Sigmoid colon (tissue), 7 donors: ENCODE measurements around the gene TAS2R60. TPM values are rescaled to one million over a fixed set of nuclear protein-coding genes. Genes with fewer than 3 reads are reported as not detected.
"Not testable (repeated sequence)": the region's sequence is repeated elsewhere in the genome, so short reads cannot be mapped to it uniquely, and the experiment has no call there.

Experiments
- DNase-seq: peaks from one replicate; pipeline ENCODE4 v3.0.0-alpha.2; 2019
- H3K27ac ChIP-seq, 4 donors: fragments of 200-600 bp; sonication (generic); one replicate each; pipeline ENCODE4 v1.5.1; 2016 to 2019; ENCODE audit warnings: mild to moderate bottlenecking in 1 of 4
- H3K27me3 ChIP-seq, 3 donors: fragments of 200-600 bp; sonication (generic); one replicate each; pipeline ENCODE4 v1.5.1; 2019; ENCODE audit warnings: mild to moderate bottlenecking in 1 of 3
- H3K36me3 ChIP-seq, 4 donors: fragments of 200-600 bp; sonication (generic); one replicate each; pipeline ENCODE4 v1.5.1; 2016 to 2019
- H3K4me1 ChIP-seq, 4 donors: fragments of 200-600 bp; sonication (generic); one replicate each; pipeline ENCODE4 v1.5.1; 2017 to 2019
- H3K4me3 ChIP-seq, 4 donors: fragments of 200-600 bp; sonication (generic); one replicate each; pipeline ENCODE4 v1.5.1; 2017 to 2019; ENCODE audit warnings: mild to moderate bottlenecking in 2 of 4, moderate library complexity in 1 of 4
- H3K9me3 ChIP-seq, 4 donors: fragments of 200-600 bp in 3 of 4; sonication (generic) in 3 of 4; one replicate each; pipeline versions ENCODE4 v1.5.1 to v1.6.1; 2013 to 2019
- CTCF ChIP-seq, 4 experiments: fragments of 450-650 bp in 3 of 4; fragments of 200-600 bp in 1 of 4; IDR thresholded peaks; one replicate each; pipeline ENCODE4 v1.5.1; 2016 to 2019; ENCODE audit warnings: antibody characterized with exemption in 4 of 4, mild to moderate bottlenecking in 3 of 4, moderate library complexity in 2 of 4
- EP300 ChIP-seq, 4 donors: sonication (generic); formaldehyde crosslinking; IDR thresholded peaks; one replicate each; pipeline ENCODE4 v1.6.1; 2017; ENCODE audit warnings: antibody characterized with exemption in 4 of 4
- POLR2A ChIP-seq, 2 donors: fragments of 450-650 bp; IDR thresholded peaks; one replicate each; pipeline ENCODE4 v1.6.1; 2016; ENCODE audit warnings: antibody characterized with exemption in 2 of 2, mild to moderate bottlenecking in 2 of 2, moderate library complexity in 2 of 2
- POLR2AphosphoS5 ChIP-seq, 4 donors: sonication (generic); formaldehyde crosslinking; IDR thresholded peaks; one replicate each; pipeline ENCODE4 v1.6.1; 2017; ENCODE audit warnings: antibody characterized with exemption in 4 of 4
- WGBS, 2 donors: extraction: QIAGEN DNeasy Blood & Tissue Kit; methylation state at CpG; one replicate each; pipeline ENCODE4 v1.1.7; 2013; 5-methylcytosine and 5-hydroxymethylcytosine counted together
- intact Hi-C: fragments of 100-400 bp; cut with DNase I; formaldehyde crosslinking; loops from one replicate; pipeline ENCODE4 v1.15.1; 2023
- polyA plus RNA-seq, 3 donors: library from polyadenylated mRNA; stranded (reverse); fragments of 200-250 nt; gene quantifications; one replicate each; pipeline ENCODE4 v1.2.3, GENCODE V29; 2013
- total RNA-seq, 4 donors: library from RNA; depleted of rRNA; stranded (reverse); fragments of >200 nt; gene quantifications; one replicate each; pipeline ENCODE4 v1.1.0, GENCODE V29; 2016
- donor health status: healthy with polysubstance abuse.
- donor health status: Bipolar disorder and iron deficiency.
- donor health status: healthy.

The TAS2R60 gene
- total and polyA plus RNA-seq, 7 donors = not detected

DNA sequence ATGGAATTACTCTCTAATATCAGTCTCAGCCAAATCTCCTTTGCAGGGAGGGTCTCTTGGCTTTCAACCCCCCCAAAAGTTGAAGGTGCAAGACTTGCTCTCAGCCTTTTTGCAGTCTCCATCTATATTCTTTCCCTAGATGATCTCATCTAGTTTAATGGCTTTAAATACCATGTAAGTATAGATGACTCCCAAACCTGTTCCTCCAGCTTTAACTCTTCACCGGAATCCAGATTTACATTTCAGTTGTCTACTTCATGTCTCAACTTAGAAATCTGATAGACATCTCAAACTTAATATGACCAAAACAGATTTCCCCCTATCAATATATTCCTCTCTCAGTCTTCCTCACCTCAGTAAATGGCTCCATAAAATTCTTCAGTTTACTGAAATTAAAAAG lies 24.5 kb downstream of the TAS2R60 start:
- no peaks in the 10 kb centered on the region for H3K36me3 ChIP-seq
- no peaks in the 10 kb centered on the region for H3K27me3 ChIP-seq
- TF ChIP-seq CTCF (IDR thresholded peaks at IDR 0.05) = no peak
- TF ChIP-seq POLR2AphosphoS5 (IDR thresholded peaks at IDR 0.05) = no peak
- no peak for TF ChIP-seq POLR2A (IDR thresholded peaks at IDR 0.05)
- no peak for TF ChIP-seq EP300 (IDR thresholded peaks at IDR 0.05)
- 19 to 75% methylated on average over 1 of the region's 1 CpG for WGBS, 2 donors
- DNase-seq = no peak
- no peak overlapping the region for H3K4me3 ChIP-seq
- H3K9me3 ChIP-seq = peaks cover 0 to 4% (median 0%) of the 10 kb centered on the region in 4 donors
- no peaks in the 10 kb centered on the region for H3K4me1 ChIP-seq
- intact Hi-C loops = no loop called here
- H3K27ac ChIP-seq = no peak overlapping the region

DNA sequence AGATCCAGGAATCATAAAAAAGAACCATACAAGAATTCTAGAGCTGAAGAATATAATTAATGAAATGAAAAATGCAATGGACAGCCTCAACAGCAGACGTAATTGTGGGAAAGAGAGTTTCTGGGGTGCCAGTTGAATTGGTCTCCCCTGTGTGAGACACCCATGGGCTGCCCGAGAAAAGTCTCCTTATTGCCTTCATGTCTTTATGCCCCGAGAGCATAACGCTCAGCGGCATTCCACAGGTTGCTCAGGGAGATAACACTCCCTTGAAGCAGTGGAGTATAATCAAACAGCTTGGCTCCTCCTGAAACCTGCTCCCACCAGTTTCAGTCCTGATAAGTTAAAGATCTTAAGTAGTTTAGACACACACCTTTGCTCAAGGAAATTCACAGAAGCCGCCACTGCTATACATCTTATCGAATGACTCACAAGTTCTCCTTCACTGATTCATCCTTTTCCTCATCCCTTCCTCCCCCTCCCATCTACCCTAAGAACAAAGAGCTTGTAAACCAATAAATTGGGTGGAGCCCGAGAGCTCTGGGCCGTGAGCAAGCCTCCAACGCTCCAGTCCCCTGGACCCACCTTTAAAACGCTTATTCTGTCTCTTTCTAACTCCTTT lies 28.9 kb downstream of the TAS2R60 start:
- H3K27me3 ChIP-seq, H3K9me3 ChIP-seq, intact Hi-C loops, H3K4me1 ChIP-seq, DNase-seq, H3K27ac ChIP-seq, H3K4me3 ChIP-seq, H3K36me3 ChIP-seq: not testable (repeated sequence)
- 20 to 64% methylated on average over 11 of the region's 11 CpGs for WGBS, 2 donors

DNA sequence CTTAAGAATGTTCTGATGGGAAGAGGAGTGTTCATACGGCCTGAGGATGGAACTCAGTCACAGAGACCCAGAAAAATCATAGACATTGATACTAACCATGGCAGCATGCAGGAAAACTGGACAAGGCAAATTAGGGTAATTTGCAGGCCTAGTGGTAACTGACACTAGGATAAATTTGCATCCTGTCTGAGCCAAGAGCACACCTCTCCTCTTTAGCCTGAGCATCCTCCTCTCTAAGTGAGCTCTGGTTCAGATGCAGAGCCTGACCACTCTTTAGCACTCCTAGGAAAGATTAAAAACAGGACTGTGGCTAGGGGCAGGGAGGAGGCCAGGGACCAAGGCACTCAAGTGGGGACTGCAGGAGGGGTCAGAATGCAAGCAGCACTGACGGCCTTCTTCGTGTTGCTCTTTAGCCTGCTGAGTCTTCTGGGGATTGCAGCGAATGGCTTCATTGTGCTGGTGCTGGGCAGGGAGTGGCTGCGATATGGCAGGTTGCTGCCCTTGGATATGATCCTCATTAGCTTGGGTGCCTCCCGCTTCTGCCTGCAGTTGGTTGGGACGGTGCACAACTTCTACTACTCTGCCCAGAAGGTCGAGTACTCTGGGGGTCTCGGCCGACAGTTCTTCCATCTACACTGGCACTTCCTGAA lies 34.4 kb downstream of the TAS2R60 start, which contains the start of gene TAS2R41:
TSS of gene TAS2R41 (plus strand) at position 373 of the 650 bp plus-strand sequence. CDS start at position 373, 0 bp downstream.
- 34 to 70% methylated on average over 10 of the region's 10 CpGs for WGBS, 2 donors
- DNase-seq = no peak
- Histone ChIP-seq H3K9me3 (no peaks in the 10 kb centered on the region), H3K36me3 (no peaks in the 10 kb centered on the region), H3K4me3 (no peak within 1 kb of the TSS), H3K4me1 (no peaks in the 10 kb centered on the region), H3K27me3 (no peaks in the 10 kb centered on the region), H3K27ac (no peak within 1 kb of the TSS)
- intact Hi-C loops = no loop called here
- TF ChIP-seq POLR2AphosphoS5 (IDR thresholded peaks at IDR 0.05) (no peak), CTCF (IDR thresholded peaks at IDR 0.05) (no peak), POLR2A (IDR thresholded peaks at IDR 0.05) (no peak), EP300 (IDR thresholded peaks at IDR 0.05) (no peak)

- Histone ChIP-seq H3K27me3 (no peaks in the 10 kb centered on the region), H3K9me3 (no peaks in the 10 kb centered on the region), H3K4me3 (no peak overlapping the region), H3K27ac (no peak overlapping the region), H3K4me1 (no peaks in the 10 kb centered on the region), H3K36me3 (no peaks in the 10 kb centered on the region)
- intact Hi-C loops = no loop called here
- TF ChIP-seq EP300 (IDR thresholded peaks at IDR 0.05) (no peak), POLR2AphosphoS5 (IDR thresholded peaks at IDR 0.05) (no peak), POLR2A (IDR thresholded peaks at IDR 0.05) (no peak), CTCF (IDR thresholded peaks at IDR 0.05) (no peak)
- DNase-seq = no peak
- WGBS, 2 donors = 88 to 93% methylated on average over 10 of the region's 10 CpGs
These were observed 36.0 kb downstream of the TAS2R60 start for GRCh38 chr7:143479055-143479766.

GRCh38 chr7:143480501-143480900 lies 37.2 kb downstream of the TAS2R60 start:
- H3K27ac ChIP-seq = no peak overlapping the region
- TF ChIP-seq CTCF (IDR thresholded peaks at IDR 0.05) = no peak
- no peak for TF ChIP-seq POLR2AphosphoS5 (IDR thresholded peaks at IDR 0.05)
- TF ChIP-seq POLR2A (IDR thresholded peaks at IDR 0.05) = no peak
- TF ChIP-seq EP300 (IDR thresholded peaks at IDR 0.05) = no peak
- no peaks in the 10 kb centered on the region for H3K27me3 ChIP-seq
- intact Hi-C loops = no loop called here
- no peaks in the 10 kb centered on the region for H3K36me3 ChIP-seq
- H3K9me3 ChIP-seq = no peaks in the 10 kb centered on the region
- no peak overlapping the region for H3K4me3 ChIP-seq
- no peak for DNase-seq
- no peaks in the 10 kb centered on the region for H3K4me1 ChIP-seq
